Transverse colon (tissue), 4 donors: ENCODE measurements around the gene ACTL9. TPM values are rescaled to one million over a fixed set of nuclear protein-coding genes. Genes with fewer than 3 reads are reported as not detected.

ENCODE experiments used
- DNase-seq: peaks from one replicate; pipeline ENCODE4 v3.0.0-alpha.2; 2019
- H3K27ac ChIP-seq, 4 donors: fragments of 200-600 bp; sonication (generic); 2 replicates each; pipeline ENCODE4 v1.5.1; 2016 to 2018; ENCODE audit warnings: inconsistent platforms in 4 of 4
- H3K27me3 ChIP-seq: fragments of 200-600 bp; sonication (generic); 2 replicates; pipeline ENCODE4 v1.5.1; 2017; ENCODE audit warnings: inconsistent platforms
- H3K36me3 ChIP-seq, 4 donors: fragments of 200-600 bp; sonication (generic); 2 replicates each; pipeline ENCODE4 v1.5.1; 2017 to 2019; ENCODE audit warnings: inconsistent platforms in 4 of 4
- H3K4me1 ChIP-seq, 4 donors: fragments of 200-600 bp; sonication (generic); 2 replicates each; pipeline ENCODE4 v1.5.1; 2017 to 2020; ENCODE audit warnings: inconsistent platforms in 4 of 4
- H3K4me3 ChIP-seq, 4 donors: fragments of 200-600 bp; sonication (generic); 1 replicate in 1 of 4; 2 replicates in 3 of 4; pipeline versions ENCODE4 v1.5.1 to v1.6.1; 2017 to 2019; ENCODE audit warnings: inconsistent platforms in 4 of 4
- H3K9me3 ChIP-seq, 2 donors: fragments of 200-600 bp; sonication (generic); 2 replicates each; pipeline ENCODE4 v1.5.1; 2017 to 2019; ENCODE audit warnings: inconsistent platforms in 2 of 2
- CTCF ChIP-seq, 5 experiments: fragments of 200-600 bp in 3 of 5; fragments of 450-650 bp in 2 of 5; sonication (generic) in 3 of 5; IDR thresholded peaks; 1 replicate in 2 of 5; 2 replicates in 3 of 5; pipeline ENCODE4 v1.5.1; 2016 to 2017; ENCODE audit warnings: antibody characterized with exemption in 5 of 5, inconsistent platforms in 3 of 5, mild to moderate bottlenecking in 2 of 5, moderate library complexity in 1 of 5
- EP300 ChIP-seq: sonication (generic); formaldehyde crosslinking; IDR thresholded peaks from one replicate; pipeline ENCODE4 v1.6.1; 2017; ENCODE audit warnings: antibody characterized with exemption, low read depth
- POLR2A ChIP-seq: fragments of 450-650 bp; IDR thresholded peaks from one replicate; pipeline ENCODE4 v1.6.1; 2016; ENCODE audit warnings: antibody characterized with exemption, mild to moderate bottlenecking, moderate library complexity
- POLR2AphosphoS5 ChIP-seq, 3 donors: sonication (generic); formaldehyde crosslinking; IDR thresholded peaks; one replicate each; pipeline ENCODE4 v1.6.1; 2016; ENCODE audit warnings: antibody characterized with exemption in 3 of 3
- WGBS, 2 donors: methylation state at CpG; one replicate each; pipeline ENCODE4 v1.1.5; 2018; ENCODE audit warnings: low coverage in 1 of 2; 5-methylcytosine and 5-hydroxymethylcytosine counted together
- in situ Hi-C, 4 donors: fragments of 200-750 bp; cut with MboI; loops; one replicate each; pipeline versions ENCODE4 v1.15.0 to v1.15.1; 2017; ENCODE audit warnings: low sequenced_read_pairs in 3 of 4, low pct_ligation_motif_present in 1 of 4, low pct_unique_long_range_greater_than_20kb in 1 of 4
- intact Hi-C: fragments of 100-400 bp; cut with DNase I; formaldehyde crosslinking; loops from one replicate; pipeline ENCODE4 v1.15.1; 2023; ENCODE audit warnings: low total_unique reads
- total RNA-seq, 4 donors: library from RNA; depleted of rRNA; stranded (reverse); fragments of >200 nt; gene quantifications; one replicate each; pipeline ENCODE4 v1.1.0, GENCODE V29; 2016

ACTL9 gene
- total RNA-seq, 4 donors from 2014 or later = not detected

DNA sequence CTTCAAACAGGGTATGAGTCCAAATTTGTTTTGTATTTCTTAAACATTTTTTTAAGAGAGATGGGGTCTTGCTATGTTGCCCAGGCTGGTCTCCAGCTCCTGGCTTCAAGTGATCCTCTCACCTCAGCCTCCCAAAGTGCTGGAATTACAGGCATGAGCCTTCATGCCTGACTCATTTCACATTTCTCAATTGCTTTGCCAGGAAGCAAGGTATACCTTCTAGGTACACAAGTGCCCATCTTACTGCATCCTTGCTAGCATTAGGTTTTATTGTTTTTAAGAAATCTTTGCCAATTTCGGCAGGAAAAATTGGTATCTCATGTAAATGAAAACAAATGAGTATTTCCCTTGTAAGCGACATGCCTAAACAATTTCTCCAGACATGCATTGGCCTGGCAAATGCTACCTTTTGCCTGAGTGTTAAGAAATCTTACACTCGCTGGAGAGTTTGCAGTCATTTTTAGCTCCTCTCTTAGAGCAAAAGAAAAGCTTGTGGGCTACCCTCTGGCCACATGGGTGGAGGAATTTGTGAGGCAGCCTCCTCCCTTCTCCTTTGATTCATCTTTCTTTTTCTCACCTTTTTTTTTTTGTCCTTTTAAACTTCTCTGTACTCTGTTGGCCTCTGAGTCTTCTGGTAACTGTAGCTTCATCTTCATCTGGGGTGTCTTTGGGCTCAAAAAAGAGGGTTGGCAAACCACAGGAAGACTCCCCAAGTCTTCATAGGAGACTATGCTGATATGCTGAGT is 33.0 kb downstream of the ACTL9 start:
- H3K4me1 ChIP-seq = no peaks in the 10 kb centered on the region
- peaks cover 7% of the 10 kb centered on the region for H3K27me3 ChIP-seq
- intact Hi-C loops (no loop called here), in situ Hi-C loops (loop anchor here in 3 of 4 donors (25.0 kb wide), 1 partner anchor 422 kb away; the partner anchor contains the start of gene OR1M1 (in 3 of the 3))
- no peaks in the 10 kb centered on the region for H3K36me3 ChIP-seq
- H3K9me3 ChIP-seq = no peaks in the 10 kb centered on the region
- no peak for TF ChIP-seq POLR2AphosphoS5 (IDR thresholded peaks at IDR 0.05)
- TF ChIP-seq POLR2A = no peak
- no peak for TF ChIP-seq EP300
- TF ChIP-seq CTCF (IDR thresholded peaks at IDR 0.05) = no peak
- no peak for DNase-seq
- no peak overlapping the region for H3K4me3 ChIP-seq
- 72 to 79% methylated on average over 3 of the region's 3 CpGs for WGBS, 2 donors
- no peak overlapping the region for H3K27ac ChIP-seq

GRCh38 chr19:8664671-8665057 is 33.9 kb downstream of the ACTL9 start:
- 56 to 83% methylated on average over 1 to 4 of the region's 4 CpGs for WGBS, 2 donors
- TF ChIP-seq POLR2A (no peak), EP300 (no peak), CTCF (IDR thresholded peaks at IDR 0.05) (no peak), POLR2AphosphoS5 (IDR thresholded peaks at IDR 0.05) (no peak)
- intact Hi-C loops (no loop called here), in situ Hi-C loops (loop anchor here in 3 of 4 donors (25.0 kb wide), 1 partner anchor 423 kb away; the partner anchor contains the start of gene OR1M1 (in 3 of the 3))
- Histone ChIP-seq H3K36me3 (no peaks in the 10 kb centered on the region), H3K27ac (no peak overlapping the region), H3K27me3 (peaks cover 7% of the 10 kb centered on the region), H3K4me1 (no peaks in the 10 kb centered on the region), H3K9me3 (no peaks in the 10 kb centered on the region), H3K4me3 (no peak overlapping the region)
- no peak for DNase-seq

DNA sequence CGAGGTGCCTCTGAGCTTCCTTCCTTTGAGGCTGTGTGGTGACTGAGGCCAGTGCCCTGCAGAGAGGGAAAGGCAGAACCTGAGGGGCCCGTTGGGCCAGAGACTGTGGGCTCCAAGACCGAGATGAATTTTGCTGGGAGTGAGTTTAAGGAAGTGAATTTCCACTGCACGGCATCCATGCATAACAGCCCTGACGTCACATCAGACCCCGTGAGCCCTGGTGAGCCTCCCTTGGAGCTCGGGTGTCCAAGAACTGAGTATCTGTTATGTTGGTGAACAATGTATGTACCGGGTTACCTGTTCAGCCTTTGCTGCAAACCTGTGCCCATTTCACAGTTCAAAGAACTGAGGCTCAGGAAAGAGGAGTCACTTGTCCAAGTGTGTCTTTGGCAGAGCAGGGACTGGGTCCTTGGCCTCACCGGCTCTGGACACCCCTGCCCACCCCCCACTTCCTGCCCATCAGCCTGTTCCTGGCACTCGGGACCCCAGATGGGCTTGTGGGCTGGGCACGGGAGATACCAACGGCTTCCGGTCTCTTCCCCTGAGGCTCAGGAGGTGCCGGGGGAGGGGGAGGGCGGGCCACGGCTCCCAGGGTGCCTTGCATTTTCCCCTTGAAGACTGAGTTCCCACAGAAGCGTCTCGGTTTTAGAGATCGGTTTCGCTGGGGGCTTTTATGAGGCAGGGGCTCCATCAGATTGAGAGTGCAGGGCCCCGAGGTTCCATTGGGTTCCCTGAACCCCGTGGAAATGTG is 34.5 kb downstream of the ACTL9 start:
- Histone ChIP-seq H3K27me3 (peaks cover 7% of the 10 kb centered on the region), H3K27ac (no peak overlapping the region), H3K4me3 (no peak overlapping the region), H3K36me3 (no peaks in the 10 kb centered on the region), H3K4me1 (no peaks in the 10 kb centered on the region), H3K9me3 (no peaks in the 10 kb centered on the region)
- 37 to 46% methylated on average over 4 to 22 of the region's 22 CpGs for WGBS, 2 donors
- no peak for DNase-seq
- intact Hi-C loops (no loop called here), in situ Hi-C loops (loop anchor here in 3 of 4 donors (25.0 kb wide), 1 partner anchor 423 kb away; the partner anchor contains the start of gene OR1M1 (in 3 of the 3))
- no peak for TF ChIP-seq EP300
- no peak for TF ChIP-seq POLR2A
- no peak for TF ChIP-seq CTCF (IDR thresholded peaks at IDR 0.05)
- no peak for TF ChIP-seq POLR2AphosphoS5 (IDR thresholded peaks at IDR 0.05)

- no peaks in the 10 kb centered on the region for H3K4me1 ChIP-seq
- no peak for DNase-seq
- TF ChIP-seq EP300 = no peak
- TF ChIP-seq CTCF (IDR thresholded peaks at IDR 0.05) = no peak
- no peak for TF ChIP-seq POLR2AphosphoS5 (IDR thresholded peaks at IDR 0.05)
- TF ChIP-seq POLR2A = no peak
- in situ Hi-C loops = loop anchor here in 3 of 4 donors (25.0 kb wide), 1 partner anchor 425 kb away; the partner anchor contains the start of gene OR1M1 (in 3 of the 3)
- intact Hi-C loops = no loop called here
- no peak overlapping the region for H3K4me3 ChIP-seq
- no peaks in the 10 kb centered on the region for H3K9me3 ChIP-seq
- H3K36me3 ChIP-seq = no peaks in the 10 kb centered on the region
- H3K27me3 ChIP-seq = peaks cover 10% of the 10 kb centered on the region
- no peak overlapping the region for H3K27ac ChIP-seq
- WGBS, 2 donors = 73 to 87% methylated on average over 4 of the region's 4 CpGs
These were observed 36.3 kb downstream of the ACTL9 start for GRCh38 chr19:8662263-8662662.
